ENCODE results near the gene PYCR2. TPM values are rescaled to one million over a fixed set of nuclear protein-coding genes. Genes with fewer than 3 reads are reported as not detected.
"Not testable (repeated sequence)": the region's sequence is repeated elsewhere in the genome, so short reads cannot be mapped to it uniquely, and the experiment has no call there.

PYCR2 gene
- total RNA-seq, 1 donor from 2014 or later: 109 TPM

DNA sequence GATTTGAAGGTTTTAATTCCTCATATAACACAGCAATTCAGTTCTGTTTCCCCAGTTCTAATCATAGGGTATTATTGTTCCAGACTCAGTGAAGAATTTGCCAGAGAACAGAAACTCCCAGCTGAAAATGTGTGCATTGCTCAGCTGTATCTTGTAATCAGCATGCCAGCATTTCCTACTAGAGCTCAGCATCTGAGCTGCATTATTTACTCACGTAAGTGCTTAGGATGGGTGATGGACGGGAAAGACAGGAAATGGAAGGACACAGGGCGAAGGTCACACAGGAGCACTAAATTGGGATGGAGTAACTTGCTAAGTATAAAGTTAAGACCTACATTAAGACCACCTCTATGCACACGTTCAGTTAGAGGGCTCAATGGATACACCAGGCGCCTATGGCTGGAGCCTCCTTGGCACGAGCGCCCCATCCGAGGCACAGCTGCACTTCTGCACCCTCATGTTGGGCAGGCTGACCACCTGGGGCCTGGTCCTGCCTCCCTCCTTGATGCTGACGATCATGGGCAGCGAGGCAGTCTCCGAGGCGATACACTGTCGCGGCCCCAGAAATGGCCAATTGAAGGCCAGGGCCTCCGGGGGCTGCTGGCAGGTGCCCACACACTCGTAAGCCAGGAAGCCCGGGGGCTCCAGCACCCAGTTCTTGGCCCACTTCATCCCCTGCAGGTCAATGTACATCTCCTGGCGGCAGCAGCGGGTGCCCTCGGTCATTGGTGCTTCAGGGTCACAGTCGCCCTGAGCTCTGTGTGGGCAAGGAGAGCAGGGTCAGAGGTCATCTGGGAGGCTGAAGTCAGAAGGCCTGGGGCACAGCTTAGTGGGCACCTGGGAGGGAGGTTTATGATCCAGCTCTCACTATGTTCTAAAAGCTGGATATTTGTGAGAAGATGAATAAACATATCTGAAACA is 13.3 kb upstream of the PYCR2 start:
- Mint-ChIP-seq H3K27me3 (peaks cover 3% of the 10 kb centered on the region), H3K9me3 (no peaks in the 10 kb centered on the region), H3K36me3 (ENCODE audit: low read depth) (no peaks in the 10 kb centered on the region), H3K27ac (no peak overlapping the region), H3K4me3 (no peak overlapping the region), H3K4me1 (no peaks in the 10 kb centered on the region)
- intact Hi-C loops (cut with micrococcal nuclease): no loop called here
- ATAC-seq (ENCODE audit: low read depth) (no peak), DNase-seq (no peak)
- ChIA-PET CTCF (no interaction called here), POLR2A (interaction anchor here (5.1 kb wide), 1 partner anchor 13 kb away, joined by 26 read pairs; the partner anchor contains the start of gene PYCR2)
- TF ChIP-seq, protein P1, sequence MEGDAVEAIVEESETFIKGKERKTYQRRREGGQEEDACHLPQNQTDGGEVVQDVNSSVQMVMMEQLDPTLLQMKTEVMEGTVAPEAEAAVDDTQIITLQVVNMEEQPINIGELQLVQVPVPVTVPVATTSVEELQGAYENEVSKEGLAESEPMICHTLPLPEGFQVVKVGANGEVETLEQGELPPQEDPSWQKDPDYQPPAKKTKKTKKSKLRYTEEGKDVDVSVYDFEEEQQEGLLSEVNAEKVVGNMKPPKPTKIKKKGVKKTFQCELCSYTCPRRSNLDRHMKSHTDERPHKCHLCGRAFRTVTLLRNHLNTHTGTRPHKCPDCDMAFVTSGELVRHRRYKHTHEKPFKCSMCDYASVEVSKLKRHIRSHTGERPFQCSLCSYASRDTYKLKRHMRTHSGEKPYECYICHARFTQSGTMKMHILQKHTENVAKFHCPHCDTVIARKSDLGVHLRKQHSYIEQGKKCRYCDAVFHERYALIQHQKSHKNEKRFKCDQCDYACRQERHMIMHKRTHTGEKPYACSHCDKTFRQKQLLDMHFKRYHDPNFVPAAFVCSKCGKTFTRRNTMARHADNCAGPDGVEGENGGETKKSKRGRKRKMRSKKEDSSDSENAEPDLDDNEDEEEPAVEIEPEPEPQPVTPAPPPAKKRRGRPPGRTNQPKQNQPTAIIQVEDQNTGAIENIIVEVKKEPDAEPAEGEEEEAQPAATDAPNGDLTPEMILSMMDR (IDR thresholded peaks at IDR 0.05): no peak

DNA sequence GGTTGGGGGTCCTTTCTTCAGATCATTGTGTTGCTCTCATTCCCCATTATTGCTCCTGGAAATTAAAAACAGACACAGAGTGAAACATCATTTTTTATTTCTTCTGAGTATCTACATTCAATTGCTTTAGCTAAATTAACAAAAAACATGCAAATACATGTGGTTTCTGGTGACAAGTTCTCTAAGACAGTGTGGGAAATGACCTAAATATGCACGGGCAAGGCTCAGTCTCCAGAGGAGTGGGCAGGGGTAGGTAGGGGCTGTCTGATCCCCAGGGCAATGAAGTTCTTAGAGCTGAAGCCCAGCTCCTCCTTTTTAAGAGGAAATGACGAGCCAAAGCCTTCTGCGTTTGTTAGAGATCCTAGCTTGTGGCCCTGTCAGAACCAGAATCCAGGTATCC is 12.5 kb upstream of the PYCR2 start:
- H3K9me3 Mint-ChIP-seq: no peaks in the 10 kb centered on the region
- no peak for ATAC-seq (ENCODE audit: low read depth)
- ChIA-PET POLR2A (interaction anchor here (5.1 kb wide), 1 partner anchor 12 kb away, joined by 26 read pairs; the partner anchor contains the start of gene PYCR2), CTCF (no interaction called here)
- TF ChIP-seq, protein P1 (IDR thresholded peaks at IDR 0.05): no peak
- peaks cover 3% of the 10 kb centered on the region for H3K27me3 Mint-ChIP-seq
- no peak for DNase-seq
- no peaks in the 10 kb centered on the region for H3K4me1 Mint-ChIP-seq
- intact Hi-C loops (cut with micrococcal nuclease): no loop called here
- no peak overlapping the region for H3K27ac Mint-ChIP-seq
- H3K4me3 Mint-ChIP-seq: no peak overlapping the region
- H3K36me3 Mint-ChIP-seq (ENCODE audit: low read depth): no peaks in the 10 kb centered on the region

DNA sequence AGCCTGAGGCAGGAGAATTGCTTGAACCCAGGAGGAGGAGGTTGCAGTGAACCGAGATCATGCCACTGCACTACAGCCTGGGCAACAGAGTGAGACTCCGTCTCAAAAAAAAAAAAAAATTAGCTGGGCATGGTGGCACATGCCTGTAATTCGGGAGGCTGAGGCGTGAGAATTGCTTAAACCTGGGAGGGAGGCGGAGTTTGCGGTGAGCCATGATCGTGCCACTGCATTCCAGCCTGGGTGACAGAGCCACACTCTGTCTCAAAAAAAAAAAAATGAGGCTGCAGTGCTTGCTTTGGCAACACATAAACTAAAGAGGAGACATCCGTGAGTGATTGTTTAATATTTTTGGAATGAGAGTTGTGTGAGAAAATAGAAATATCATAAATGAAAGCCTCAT is 12.0 kb upstream of the PYCR2 start:
- H3K4me3 Mint-ChIP-seq; ATAC-seq (ENCODE audit: low read depth); CTCF ChIA-PET; H3K36me3 Mint-ChIP-seq (ENCODE audit: low read depth); intact Hi-C loops (cut with micrococcal nuclease); H3K9me3 Mint-ChIP-seq; H3K27me3 Mint-ChIP-seq; DNase-seq; H3K4me1 Mint-ChIP-seq; H3K27ac Mint-ChIP-seq: not testable (repeated sequence)
- POLR2A ChIA-PET: interaction anchor here (5.1 kb wide), 1 partner anchor 11 kb away, joined by 26 read pairs; the partner anchor contains the start of gene PYCR2

DNA sequence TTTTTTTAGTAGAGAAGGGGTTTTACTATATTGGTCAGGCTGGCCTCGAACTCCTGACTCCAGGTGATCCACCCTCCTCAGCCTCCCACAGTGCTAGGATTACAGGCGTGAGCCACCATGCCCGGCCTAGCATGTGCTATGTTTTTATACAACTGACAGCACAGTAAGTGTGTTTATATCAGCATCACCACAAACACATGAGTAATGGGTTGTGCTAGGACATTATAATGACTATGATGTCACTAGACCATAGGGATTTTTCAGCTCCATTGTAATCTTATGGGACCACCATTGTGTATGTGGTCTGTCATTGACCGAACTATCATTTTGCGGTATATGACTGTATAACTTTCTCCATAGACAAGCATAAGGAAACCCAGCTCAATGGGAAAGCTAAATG is 10.7 kb upstream of the PYCR2 start:
- CTCF ChIA-PET: no interaction called here
- ATAC-seq (ENCODE audit: low read depth): no peak
- Mint-ChIP-seq H3K9me3 (no peaks in the 10 kb centered on the region), H3K27ac (no peak overlapping the region), H3K4me1 (no peaks in the 10 kb centered on the region), H3K4me3 (no peak overlapping the region), H3K36me3 (ENCODE audit: low read depth) (no peaks in the 10 kb centered on the region), H3K27me3 (no peaks in the 10 kb centered on the region)
- intact Hi-C loops (cut with micrococcal nuclease): no loop called here
- POLR2A ChIA-PET: interaction anchor here (5.1 kb wide), 1 partner anchor 10 kb away, joined by 26 read pairs; the partner anchor contains the start of gene PYCR2
- no peak for DNase-seq
- TF ChIP-seq, protein P1 (IDR thresholded peaks at IDR 0.05): no peak

DNA sequence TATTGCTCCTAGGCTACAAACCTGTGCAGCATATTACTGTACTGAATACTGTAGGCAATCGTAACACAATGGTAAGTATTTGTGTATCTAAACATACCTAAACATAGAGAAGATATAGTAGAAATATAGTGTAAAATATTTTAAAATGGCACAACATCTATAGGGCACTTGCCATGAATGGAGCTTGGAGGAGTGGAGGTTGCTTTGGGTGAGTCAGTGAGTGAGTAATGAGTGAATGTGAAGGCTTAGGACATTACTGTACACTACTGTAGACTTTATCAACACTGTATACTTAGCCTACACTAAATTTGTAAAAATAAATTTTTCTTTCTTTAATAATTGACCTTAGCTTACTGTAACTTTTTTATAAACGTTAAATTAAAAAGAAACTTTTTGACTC is 9.0 kb upstream of the PYCR2 start:
- TF ChIP-seq, protein P1 (IDR thresholded peaks at IDR 0.05): no peak
- Mint-ChIP-seq H3K4me3 (no peak overlapping the region), H3K9me3 (no peaks in the 10 kb centered on the region), H3K4me1 (no peaks in the 10 kb centered on the region), H3K36me3 (ENCODE audit: low read depth) (no peaks in the 10 kb centered on the region), H3K27me3 (no peaks in the 10 kb centered on the region), H3K27ac (no peak overlapping the region)
- ChIA-PET CTCF (no interaction called here), POLR2A (no interaction called here)
- intact Hi-C loops (cut with micrococcal nuclease): no loop called here
- ATAC-seq (ENCODE audit: low read depth) (no peak), DNase-seq (no peak)

All from activated B cell treated with CpG ODN at 0.5 μM for 24 hours (primary cell).